ENCODE measurements around the gene CST3. TPM values are rescaled to one million over a fixed set of nuclear protein-coding genes. Genes with fewer than 3 reads are reported as not detected.
A peak's percentile ranks its signal among the peaks of the same experiment; 100 is the strongest.
"Not testable (repeated sequence)": the region's sequence is repeated elsewhere in the genome, so short reads cannot be mapped to it uniquely, and the experiment has no call there.

CST3 gene, protein sequence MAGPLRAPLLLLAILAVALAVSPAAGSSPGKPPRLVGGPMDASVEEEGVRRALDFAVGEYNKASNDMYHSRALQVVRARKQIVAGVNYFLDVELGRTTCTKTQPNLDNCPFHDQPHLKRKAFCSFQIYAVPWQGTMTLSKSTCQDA
- total RNA-seq: 82.7 and 124 TPM in 2 replicates

DNA sequence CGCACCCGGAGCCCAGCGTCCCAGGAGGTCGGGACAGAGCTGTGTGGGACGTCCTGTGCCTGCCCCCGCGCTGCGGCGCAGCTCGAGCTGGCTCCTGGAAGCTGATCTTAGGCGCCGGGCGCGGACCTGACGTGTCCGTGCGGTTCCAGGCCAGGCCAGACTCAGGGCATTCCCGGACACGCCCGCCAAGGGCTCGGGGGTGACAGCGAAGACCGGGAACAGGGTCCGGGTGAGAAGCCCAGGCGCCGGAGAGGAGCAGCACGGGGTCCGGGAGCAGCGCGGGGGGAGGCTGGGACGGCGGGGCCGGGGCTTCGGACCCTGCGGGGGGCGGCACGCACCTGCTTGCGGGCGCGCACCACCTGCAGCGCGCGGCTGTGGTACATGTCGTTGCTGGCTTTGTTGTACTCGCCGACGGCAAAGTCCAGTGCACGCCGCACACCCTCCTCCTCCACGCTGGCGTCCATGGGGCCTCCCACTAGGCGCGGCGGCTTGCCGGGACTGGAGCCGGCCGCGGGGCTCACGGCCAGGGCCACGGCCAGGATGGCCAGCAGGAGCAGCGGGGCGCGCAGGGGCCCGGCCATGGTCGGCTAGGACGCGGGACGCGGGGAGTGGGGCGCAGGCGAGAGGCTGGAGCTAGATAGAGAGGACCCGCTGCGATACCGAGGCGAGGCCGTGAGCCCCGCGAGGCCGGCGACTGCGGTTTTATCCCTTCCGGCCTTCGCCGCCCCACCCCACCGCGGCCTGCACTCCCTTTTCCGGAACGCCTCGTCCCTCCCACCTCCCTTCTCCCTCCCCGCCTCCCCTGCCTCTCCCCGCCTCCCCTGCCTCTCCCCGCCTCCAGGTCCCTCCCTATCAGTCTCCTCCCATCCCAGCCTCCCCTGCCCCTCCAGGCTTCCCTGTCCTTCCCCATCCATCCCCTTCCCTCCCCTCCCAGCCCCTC, at the start of gene CST3:
CST3 (minus strand) TSS at position 674 of the 940 bp plus-strand sequence; CDS start at position 581, 93 bp downstream.
- H3K36me3 ChIP-seq (ENCODE audit: control insufficient read depth, insufficient read depth, low read length): peaks cover 8% of the 10 kb centered on the region
- DNase-seq (ENCODE audit: low read depth) (peak; percentile 58), FAIRE-seq (no peak)
- H3K27me3 ChIP-seq (ENCODE audit: control insufficient read depth, insufficient read depth, low read length): no peaks in the 10 kb centered on the region
- TF ChIP-seq, protein P1, sequence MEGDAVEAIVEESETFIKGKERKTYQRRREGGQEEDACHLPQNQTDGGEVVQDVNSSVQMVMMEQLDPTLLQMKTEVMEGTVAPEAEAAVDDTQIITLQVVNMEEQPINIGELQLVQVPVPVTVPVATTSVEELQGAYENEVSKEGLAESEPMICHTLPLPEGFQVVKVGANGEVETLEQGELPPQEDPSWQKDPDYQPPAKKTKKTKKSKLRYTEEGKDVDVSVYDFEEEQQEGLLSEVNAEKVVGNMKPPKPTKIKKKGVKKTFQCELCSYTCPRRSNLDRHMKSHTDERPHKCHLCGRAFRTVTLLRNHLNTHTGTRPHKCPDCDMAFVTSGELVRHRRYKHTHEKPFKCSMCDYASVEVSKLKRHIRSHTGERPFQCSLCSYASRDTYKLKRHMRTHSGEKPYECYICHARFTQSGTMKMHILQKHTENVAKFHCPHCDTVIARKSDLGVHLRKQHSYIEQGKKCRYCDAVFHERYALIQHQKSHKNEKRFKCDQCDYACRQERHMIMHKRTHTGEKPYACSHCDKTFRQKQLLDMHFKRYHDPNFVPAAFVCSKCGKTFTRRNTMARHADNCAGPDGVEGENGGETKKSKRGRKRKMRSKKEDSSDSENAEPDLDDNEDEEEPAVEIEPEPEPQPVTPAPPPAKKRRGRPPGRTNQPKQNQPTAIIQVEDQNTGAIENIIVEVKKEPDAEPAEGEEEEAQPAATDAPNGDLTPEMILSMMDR (IDR thresholded peaks at IDR 0.05; ENCODE audit: insufficient read depth, low read length, severe bottlenecking): no peak
- peak within 1 kb of the TSS; percentile 76 for H3K4me3 ChIP-seq (ENCODE audit: low read depth, low read length)

DNA sequence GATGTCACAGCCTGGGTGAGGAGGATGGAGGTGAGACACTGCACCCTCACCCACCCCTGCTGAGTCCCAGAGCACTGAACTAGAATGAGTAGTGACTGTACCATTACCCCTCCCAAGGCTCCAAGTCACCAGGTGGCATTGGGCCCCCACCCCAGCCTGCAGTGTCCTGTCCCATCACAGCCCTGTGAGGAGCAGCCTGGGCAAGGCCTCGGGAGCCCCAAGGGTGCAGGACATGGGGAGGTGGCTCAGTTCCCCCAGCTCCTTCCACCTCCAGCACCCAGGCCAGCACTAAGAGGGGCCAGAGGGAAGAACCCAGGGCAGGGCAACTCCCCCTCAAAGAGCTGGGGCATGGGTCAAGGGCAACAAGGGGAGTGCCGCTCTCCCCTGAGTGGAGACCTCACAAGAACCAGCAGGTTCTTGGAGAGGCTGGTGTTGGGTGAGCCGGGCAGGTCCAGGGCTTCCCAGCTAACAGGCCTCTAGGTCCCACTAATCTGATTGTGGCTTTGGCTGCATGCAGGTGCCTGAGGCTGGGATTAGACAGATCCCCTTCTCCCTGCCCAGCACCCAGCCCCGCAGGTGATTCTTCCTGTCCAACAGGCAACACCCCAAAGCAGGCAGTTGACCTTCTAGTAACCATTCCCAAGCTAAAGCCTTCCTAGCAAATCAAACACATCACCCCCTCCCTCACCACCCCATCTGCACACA, 48.4 kb upstream of the CST3 start:
- H3K36me3 ChIP-seq (ENCODE audit: control insufficient read depth, insufficient read depth, low read length): no peaks in the 10 kb centered on the region
- TF ChIP-seq, protein P1 (IDR thresholded peaks at IDR 0.05; ENCODE audit: insufficient read depth, low read length, severe bottlenecking): no peak
- FAIRE-seq (no peak), DNase-seq (ENCODE audit: low read depth) (no peak)
- H3K4me3 ChIP-seq (ENCODE audit: low read depth, low read length): no peak overlapping the region
- H3K27me3 ChIP-seq (ENCODE audit: control insufficient read depth, insufficient read depth, low read length): no peaks in the 10 kb centered on the region

DNA sequence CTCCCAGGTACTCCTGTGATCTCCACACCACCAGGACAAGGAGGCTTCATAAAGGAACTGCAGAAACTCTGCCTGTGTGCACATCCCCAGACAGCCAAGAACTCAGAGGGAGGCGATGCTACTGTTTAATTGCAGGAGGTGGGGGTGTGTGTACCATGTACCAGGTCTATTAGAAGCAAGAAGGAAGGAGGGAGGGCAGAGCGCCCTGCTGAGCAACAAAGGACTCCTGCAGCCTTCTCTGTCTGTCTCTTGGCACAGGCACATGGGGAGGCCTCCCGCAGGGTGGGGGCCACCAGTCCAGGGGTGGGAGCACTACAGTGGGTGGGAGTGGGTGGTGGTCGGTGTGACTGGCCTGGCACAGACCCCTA, 47.8 kb upstream of the CST3 start:
- H3K27me3 ChIP-seq (ENCODE audit: control insufficient read depth, insufficient read depth, low read length); H3K36me3 ChIP-seq (ENCODE audit: control insufficient read depth, insufficient read depth, low read length); H3K4me3 ChIP-seq (ENCODE audit: low read depth, low read length); DNase-seq (ENCODE audit: low read depth); FAIRE-seq: not testable (repeated sequence)

DNA sequence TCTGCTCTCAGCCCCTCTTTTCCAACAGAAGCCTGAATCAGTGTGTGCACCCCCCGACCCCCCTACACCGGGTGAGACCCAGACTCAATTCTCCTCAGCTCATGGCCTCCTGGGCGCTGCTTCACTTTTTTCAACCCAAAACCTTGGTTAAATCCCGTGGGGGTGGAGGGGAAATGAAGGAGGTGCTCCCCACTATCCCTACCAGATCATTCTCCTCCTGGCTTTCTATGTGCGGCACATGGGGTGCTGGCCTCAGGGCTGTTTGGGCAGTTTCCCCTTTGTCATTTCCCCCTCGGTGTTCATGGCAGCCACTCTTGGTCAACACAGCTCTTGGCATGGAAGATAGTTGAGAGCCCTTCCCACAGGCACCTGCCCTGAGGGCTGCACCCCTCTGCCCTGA, 46.5 kb upstream of the CST3 start:
- FAIRE-seq (no peak), DNase-seq (ENCODE audit: low read depth) (no peak)
- Histone ChIP-seq H3K27me3 (ENCODE audit: control insufficient read depth, insufficient read depth, low read length) (no peaks in the 10 kb centered on the region), H3K4me3 (ENCODE audit: low read depth, low read length) (no peak overlapping the region), H3K36me3 (ENCODE audit: control insufficient read depth, insufficient read depth, low read length) (no peaks in the 10 kb centered on the region)
- TF ChIP-seq, protein P1 (IDR thresholded peaks at IDR 0.05; ENCODE audit: insufficient read depth, low read length, severe bottlenecking): no peak

DNA sequence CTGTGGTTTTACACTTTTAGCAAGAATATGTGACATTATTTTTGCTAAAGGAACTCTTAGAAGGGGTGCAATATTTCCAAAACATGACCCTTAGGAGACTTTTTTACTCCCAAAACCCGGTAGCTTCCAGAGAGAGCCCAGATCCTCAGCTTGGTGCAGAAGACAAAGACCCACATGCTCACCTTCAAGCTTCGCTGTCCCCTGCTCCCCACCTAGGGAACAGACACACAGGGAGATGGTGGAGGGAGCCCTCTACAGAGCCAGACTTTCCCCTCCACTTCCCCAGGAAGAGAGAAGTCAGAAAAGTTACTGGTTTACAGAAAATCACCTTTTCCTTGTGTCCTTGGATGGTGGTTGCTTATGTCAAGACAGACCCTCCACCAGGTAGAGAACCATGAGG, 46.1 kb upstream of the CST3 start:
- no peak for FAIRE-seq

More for the DNA sequence above, 46.1 kb upstream of the CST3 start:
- no peaks in the 10 kb centered on the region for H3K27me3 ChIP-seq (ENCODE audit: control insufficient read depth, insufficient read depth, low read length)
- H3K4me3 ChIP-seq (ENCODE audit: low read depth, low read length): no peak overlapping the region
- no peaks in the 10 kb centered on the region for H3K36me3 ChIP-seq (ENCODE audit: control insufficient read depth, insufficient read depth, low read length)
- TF ChIP-seq, protein P1 (IDR thresholded peaks at IDR 0.05; ENCODE audit: insufficient read depth, low read length, severe bottlenecking): no peak
- no peak for DNase-seq (ENCODE audit: low read depth)
